ENCODE data around the gene KCNJ13.

Gene KCNJ13

GRCh38 chr2:232757905-232758304 is 18.5 kb downstream of the KCNJ13 start:
- in situ Hi-C loops (cut with MboI; ENCODE audit: low sequenced_read_pairs, unreplicated experiment), result no loop called here
- no peak for DNase-seq (ENCODE audit: low spot score)
- TF ChIP-seq CTCF (IDR thresholded peaks at IDR 0.05; ENCODE audit: borderline replicate concordance, control extremely low read depth, extremely low read depth, insufficient read depth, missing control alignments), result no peak

- no peak for TF ChIP-seq CTCF (IDR thresholded peaks at IDR 0.05; ENCODE audit: borderline replicate concordance, control extremely low read depth, extremely low read depth, insufficient read depth, missing control alignments)
- no peak for DNase-seq (ENCODE audit: low spot score)
- in situ Hi-C loops (cut with MboI; ENCODE audit: low sequenced_read_pairs, unreplicated experiment), result no loop called here
Measured at GRCh38 chr2:232750135-232750671, 26.2 kb downstream of the KCNJ13 start.

GRCh38 chr2:232749331-232749730 is 27.0 kb downstream of the KCNJ13 start:
- TF ChIP-seq CTCF (IDR thresholded peaks at IDR 0.05; ENCODE audit: borderline replicate concordance, control extremely low read depth, extremely low read depth, insufficient read depth, missing control alignments), result no peak
- in situ Hi-C loops (cut with MboI; ENCODE audit: low sequenced_read_pairs, unreplicated experiment), result no loop called here
- DNase-seq (ENCODE audit: low spot score), result no peak

- in situ Hi-C loops (cut with MboI; ENCODE audit: low sequenced_read_pairs, unreplicated experiment), result no loop called here
- DNase-seq (ENCODE audit: low spot score), result no peak
- TF ChIP-seq CTCF (IDR thresholded peaks at IDR 0.05; ENCODE audit: borderline replicate concordance, control extremely low read depth, extremely low read depth, insufficient read depth, missing control alignments), result no peak
Measured at GRCh38 chr2:232748038-232748437, 28.3 kb downstream of the KCNJ13 start.

- no peak for DNase-seq (ENCODE audit: low spot score)
- no peak for TF ChIP-seq CTCF (IDR thresholded peaks at IDR 0.05; ENCODE audit: borderline replicate concordance, control extremely low read depth, extremely low read depth, insufficient read depth, missing control alignments)
- in situ Hi-C loops (cut with MboI; ENCODE audit: low sequenced_read_pairs, unreplicated experiment), result no loop called here
Measured at GRCh38 chr2:232744963-232745362, 31.4 kb downstream of the KCNJ13 start.

- in situ Hi-C loops (cut with MboI; ENCODE audit: low sequenced_read_pairs, unreplicated experiment), result no loop called here
- no peak for TF ChIP-seq CTCF (IDR thresholded peaks at IDR 0.05; ENCODE audit: borderline replicate concordance, control extremely low read depth, extremely low read depth, insufficient read depth, missing control alignments)
Measured at GRCh38 chr2:232741972-232742371, 34.4 kb downstream of the KCNJ13 start.

GRCh38 chr2:232741294-232741693 is 35.1 kb downstream of the KCNJ13 start:
- TF ChIP-seq CTCF (IDR thresholded peaks at IDR 0.05; ENCODE audit: borderline replicate concordance, control extremely low read depth, extremely low read depth, insufficient read depth, missing control alignments), result no peak
- DNase-seq (ENCODE audit: low spot score), result no peak
- in situ Hi-C loops (cut with MboI; ENCODE audit: low sequenced_read_pairs, unreplicated experiment), result no loop called here

More at GRCh38 chr2:232741972-232742371, 34.4 kb downstream of the KCNJ13 start:
- no peak for DNase-seq (ENCODE audit: low spot score)
